GM21576 (cell line): ENCODE measurements around the gene C11orf87.

Experiments used
- ATAC-seq: cut with Tn5 transposase; IDR thresholded peaks from one replicate; pipeline ENCODE4 v1.9.1; 2021; ENCODE audit warnings: mild to moderate bottlenecking, moderate library complexity; ENCODE audit not compliant: unreplicated experiment

Gene C11orf87

DNA sequence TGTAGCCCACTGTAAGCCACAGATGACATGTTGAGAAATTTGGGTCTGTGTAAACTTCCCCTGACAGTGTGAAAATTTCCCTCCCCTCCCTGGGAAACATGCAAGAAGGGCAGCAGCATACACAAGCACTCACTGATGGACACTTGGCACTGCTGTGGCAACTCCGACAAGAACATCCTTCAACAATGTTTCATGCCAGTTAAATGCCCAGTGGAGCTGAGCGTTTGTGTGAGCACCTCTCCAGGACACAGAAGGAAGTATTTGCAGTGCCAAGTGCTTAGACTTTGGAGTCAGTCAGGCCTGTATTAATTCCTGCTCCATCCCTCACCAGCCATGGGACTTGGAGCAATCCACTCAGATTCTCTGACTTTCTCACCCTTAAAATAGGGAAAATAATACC is 17.7 kb downstream of the C11orf87 start:
- ATAC-seq = no peak

DNA sequence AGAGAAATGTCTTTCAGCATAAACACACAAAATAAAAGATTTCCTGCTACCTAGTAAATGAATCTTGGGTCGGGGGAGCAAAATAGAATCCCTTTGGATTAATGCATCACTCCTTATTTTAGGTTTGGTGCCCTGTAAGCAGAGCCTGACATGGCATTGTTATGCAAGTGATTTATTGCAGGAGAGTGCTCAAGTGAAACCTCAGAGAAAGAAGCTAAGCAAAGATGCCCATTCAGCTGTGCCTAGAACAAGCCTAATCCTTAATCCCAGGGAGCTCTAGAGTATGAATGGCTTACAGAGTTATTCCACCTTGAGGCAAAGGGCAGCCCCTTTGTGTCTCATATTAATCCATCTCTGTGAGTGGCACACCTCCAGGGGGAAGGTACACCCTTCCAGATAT is 21.1 kb downstream of the C11orf87 start:
- ATAC-seq = no peak

DNA sequence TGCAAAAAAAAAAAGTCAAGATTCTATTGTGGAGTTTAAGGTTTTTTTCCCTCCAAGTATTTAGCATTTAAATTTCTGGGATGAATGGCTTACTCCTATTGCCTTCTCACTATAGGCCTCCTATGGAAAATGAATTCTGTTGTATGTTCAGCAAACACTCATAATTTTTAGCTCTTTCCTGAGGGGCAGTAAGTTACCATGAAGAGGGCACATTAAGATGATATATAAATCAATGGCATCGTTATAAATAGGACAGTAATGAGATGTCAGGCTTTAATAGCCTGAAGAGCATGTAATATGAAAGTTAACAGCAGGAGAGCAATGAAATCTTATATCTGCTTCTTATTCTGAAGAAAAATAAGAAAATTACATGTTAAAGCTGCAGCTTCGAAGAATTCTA is 32.9 kb downstream of the C11orf87 start:
- no peak for ATAC-seq
